IMR-90 (cell line): ENCODE data around the gene ABCA3. TPM values are rescaled to one million over a fixed set of nuclear protein-coding genes. Genes with fewer than 3 reads are reported as not detected.

Source experiments
- ATAC-seq: fragments of 200-7000 bp; cut with Tn5 transposase; 2 replicates; pipeline ENCODE4 v1.9.1; 2020; ENCODE audit warnings: low read depth, mild to moderate bottlenecking, moderate library complexity
- BruUV-seq: library from RNA; stranded (reverse); fragments of 400-500 nt; replicated peaks from 2 replicates; lab custom pipeline; 2021; lab: Mats Ljungman, UMichigan
- CTCF ChIA-PET: fragments of 300-600 bp; formaldehyde crosslinking; extraction: SDS; loops from one replicate; lab custom pipeline; 2021; ENCODE audit warnings: antibody characterized with exemption; lab: Yijun Ruan, JAX
- POLR2A ChIA-PET: fragments of 300-600 bp; sonication (Branson Sonifier 250); formaldehyde crosslinking; loops from one replicate; lab custom pipeline; 2022; ENCODE audit warnings: antibody characterized with exemption; ENCODE audit not compliant: unreplicated experiment; lab: Charles Lee
- DNase-seq: peaks from one replicate; pipeline ENCODE4 v3.0.0; 2013
- H2AFZ ChIP-seq: replicated peaks from 2 replicates; pipeline ENCODE3; 2013; ENCODE audit warnings: low read length, mild to moderate bottlenecking; ENCODE audit not compliant: poor library complexity
- H2AK5ac ChIP-seq: 2 replicates; pipeline ENCODE4 v1.6.1; 2013; ENCODE audit warnings: low read depth, low read length, inconsistent platforms
- H2AK9ac ChIP-seq: replicated peaks from 2 replicates; pipeline ENCODE3; 2013; ENCODE audit warnings: mild to moderate bottlenecking, low read depth, low read length, moderate library complexity; ENCODE audit not compliant: poor library complexity
- H2BK120ac ChIP-seq: 2 replicates; pipeline ENCODE4 v1.6.1; 2013; ENCODE audit warnings: low read depth, low read length, inconsistent platforms
- H2BK15ac ChIP-seq: 3 replicates; pipeline ENCODE4 v1.6.1; 2013; ENCODE audit warnings: low read depth, low read length, inconsistent platforms
- H2BK20ac ChIP-seq: 2 replicates; pipeline ENCODE4 v1.6.1; 2013; ENCODE audit warnings: low read depth, mild to moderate bottlenecking, inconsistent platforms, low read length, moderate library complexity
- H2BK5ac ChIP-seq: 2 replicates; pipeline ENCODE4 v1.6.1; 2013; ENCODE audit warnings: mild to moderate bottlenecking, low read depth, low read length, inconsistent platforms; ENCODE audit not compliant: poor library complexity, severe bottlenecking
- H3K14ac ChIP-seq: replicated peaks from 2 replicates; pipeline ENCODE4 v1.6.1; 2013; ENCODE audit warnings: low read depth, low read length, inconsistent platforms
- H3K18ac ChIP-seq: 2 replicates; pipeline ENCODE4 v1.6.1; 2013; ENCODE audit warnings: low read depth, low read length, control low read depth
- H3K23ac ChIP-seq: 2 replicates; pipeline ENCODE4 v1.6.1; 2013; ENCODE audit warnings: low read depth, low read length, inconsistent platforms
- H3K27ac ChIP-seq: 2 replicates; pipeline ENCODE4 v1.5.1; 2013; ENCODE audit warnings: mild to moderate bottlenecking, control low read depth, low read length; ENCODE audit not compliant: insufficient read depth
- H3K27me3 ChIP-seq: 2 replicates; pipeline ENCODE4 v1.6.1; 2013; ENCODE audit warnings: low read length; ENCODE audit not compliant: control insufficient read depth, insufficient read depth
- H3K36me3 ChIP-seq: 2 replicates; pipeline ENCODE4 v1.6.1; 2013; ENCODE audit warnings: low read length, mixed read lengths; ENCODE audit not compliant: control insufficient read depth, insufficient read depth
- H3K4ac ChIP-seq: 2 replicates; pipeline ENCODE4 v1.6.1; 2013; ENCODE audit warnings: low read depth, low read length, inconsistent platforms
- H3K4me1 ChIP-seq: 2 replicates; pipeline ENCODE4 v1.6.1; 2013; ENCODE audit warnings: low read length, mixed read lengths; ENCODE audit not compliant: control insufficient read depth, insufficient read depth
- H3K4me2 ChIP-seq: 2 replicates; pipeline ENCODE4 v1.6.1; 2013; ENCODE audit warnings: low read depth, mild to moderate bottlenecking, control low read depth, low read length, moderate library complexity
- H3K4me3 ChIP-seq: 2 replicates; pipeline ENCODE4 v1.5.1; 2013; ENCODE audit warnings: low read depth, mild to moderate bottlenecking, control low read depth, low read length, moderate library complexity; ENCODE audit not compliant: insufficient read depth
- H3K56ac ChIP-seq: 2 replicates; pipeline ENCODE4 v1.6.1; 2013; ENCODE audit warnings: low read length, inconsistent platforms; ENCODE audit not compliant: insufficient read depth; ENCODE audit errors: extremely low read depth
- H3K79me1 ChIP-seq, 2 experiments: 2 replicates each; pipeline ENCODE4 v1.6.1; 2013; ENCODE audit warnings: low read length in 2 of 2, inconsistent platforms in 1 of 2, low read depth in 1 of 2
- H3K9ac ChIP-seq: 2 replicates; pipeline ENCODE4 v1.6.1; 2013; ENCODE audit warnings: low read depth, low read length, control low read depth
- H3K9me1 ChIP-seq: 2 replicates; pipeline ENCODE4 v1.6.1; 2013; ENCODE audit warnings: low read length, inconsistent platforms; ENCODE audit not compliant: insufficient read depth
- H3K9me3 ChIP-seq: 2 replicates; pipeline ENCODE4 v1.6.1; 2013; ENCODE audit warnings: low read length; ENCODE audit not compliant: control insufficient read depth, insufficient read depth
- H4K20me1 ChIP-seq: 2 replicates; pipeline ENCODE4 v1.6.1; 2013; ENCODE audit warnings: low read length, inconsistent platforms; ENCODE audit not compliant: insufficient read depth
- H4K5ac ChIP-seq: 2 replicates; pipeline ENCODE4 v1.6.1; 2013; ENCODE audit warnings: mild to moderate bottlenecking, low read depth, low read length, control low read depth
- H4K8ac ChIP-seq, 2 experiments: 2 replicates each; pipeline ENCODE4 v1.6.1; 2013; ENCODE audit warnings: low read depth in 2 of 2, low read length in 2 of 2, control low read depth in 1 of 2, inconsistent platforms in 1 of 2
- H4K91ac ChIP-seq: 2 replicates; pipeline ENCODE4 v1.6.1; 2013; ENCODE audit warnings: low read depth, low read length, inconsistent platforms; ENCODE audit not compliant: insufficient read depth
- BHLHE40 ChIP-seq: fragments of 150-350 bp; IDR thresholded peaks from 2 replicates; pipeline ENCODE4 v1.6.1; 2016; ENCODE audit warnings: mild to moderate bottlenecking, low read depth, low read length
- CEBPB ChIP-seq: IDR thresholded peaks from 2 replicates; pipeline ENCODE4 v1.6.1; 2012; ENCODE audit warnings: low read depth, low read length, improper control_type of control experiment
- CHD1 ChIP-seq: IDR thresholded peaks from 2 replicates; pipeline ENCODE4 v1.6.1; 2012; ENCODE audit warnings: low read depth, low read length, improper control_type of control experiment
- CTCF ChIP-seq: conservative IDR thresholded peaks from 2 replicates; pipeline ENCODE4 v1.5.1; 2012; ENCODE audit warnings: mild to moderate bottlenecking, low read depth, low read length, improper control_type of control experiment
- ELK1 ChIP-seq: fragments of 150-350 bp; IDR thresholded peaks from 2 replicates; pipeline ENCODE4 v1.6.1; 2016; ENCODE audit warnings: low read depth, mild to moderate bottlenecking, low read length, moderate library complexity, borderline replicate concordance
- FOS ChIP-seq: fragments of 150-350 bp; IDR thresholded peaks from 2 replicates; pipeline ENCODE4 v1.6.1; 2016; ENCODE audit warnings: low read depth, low read length
- MAFK ChIP-seq: IDR thresholded peaks from 2 replicates; pipeline ENCODE4 v1.6.1; 2012; ENCODE audit warnings: low read depth, low read length, improper control_type of control experiment
- MAZ ChIP-seq: IDR thresholded peaks from 2 replicates; pipeline ENCODE4 v1.6.1; 2012; ENCODE audit warnings: low read depth, mild to moderate bottlenecking, low read length, improper control_type of control experiment, moderate library complexity, borderline replicate concordance
- MXI1 ChIP-seq: IDR thresholded peaks from 2 replicates; pipeline ENCODE4 v1.6.1; 2012; ENCODE audit warnings: low read depth, mild to moderate bottlenecking, low read length, moderate library complexity, borderline replicate concordance
- NFE2L2 ChIP-seq: fragments of 150-350 bp; IDR thresholded peaks from 2 replicates; pipeline ENCODE4 v1.6.1; 2016; ENCODE audit warnings: low read depth, mild to moderate bottlenecking, low read length
- POLR2A ChIP-seq: IDR thresholded peaks from 2 replicates; pipeline ENCODE4 v1.6.1; 2012; ENCODE audit warnings: mild to moderate bottlenecking, low read depth, low read length
- RAD21 ChIP-seq: IDR thresholded peaks from 2 replicates; pipeline ENCODE4 v1.6.1; 2012; ENCODE audit warnings: low read length, improper control_type of control experiment
- RCOR1 ChIP-seq: IDR thresholded peaks from 2 replicates; pipeline ENCODE4 v1.6.1; 2012; ENCODE audit warnings: mild to moderate bottlenecking, low read length, improper control_type of control experiment; ENCODE audit not compliant: insufficient replicate concordance
- RFX5 ChIP-seq: IDR thresholded peaks from 2 replicates; pipeline ENCODE4 v1.8.0; 2012; ENCODE audit warnings: low read depth, mild to moderate bottlenecking, low read length, moderate library complexity
- SMC3 ChIP-seq: fragments of 150-350 bp; IDR thresholded peaks from 2 replicates; pipeline ENCODE4 v1.6.1; 2016; ENCODE audit warnings: low read depth, mild to moderate bottlenecking, antibody characterized with exemption, low read length, moderate library complexity
- USF2 ChIP-seq: fragments of 150-350 bp; IDR thresholded peaks from 2 replicates; pipeline ENCODE4 v1.6.1; 2017; ENCODE audit warnings: mild to moderate bottlenecking, antibody characterized with exemption, low read length, low read depth
- WGBS, 2 experiments: methylation state at CpG; one replicate each; pipeline versions ENCODE4 v1.1.5 to v1.1.7; 2013; ENCODE audit warnings: missing lambda C conversion rate in 2 of 2; ENCODE audit not compliant: insufficient read length in 1 of 2; ENCODE audit errors: extremely low coverage in 2 of 2; 5-methylcytosine and 5-hydroxymethylcytosine counted together
- dilution Hi-C: fragments of 300-500 bp; cut with HindIII; formaldehyde crosslinking; loops from one replicate; pipeline ENCODE4 v1.14.3; 2018; ENCODE audit warnings: low sequenced_read_pairs; ENCODE audit not compliant: unreplicated experiment
- in situ Hi-C: fragments of 300-500 bp; cut with MboI; formaldehyde crosslinking; loops from 3 replicates; pipeline ENCODE4 v1.14.3; 2019; ENCODE audit warnings: low sequenced_read_pairs, inconsistent platforms, mixed read lengths
- intact Hi-C: fragments of 100-400 bp; cut with micrococcal nuclease; formaldehyde crosslinking; loops from 2 replicates; pipeline ENCODE4 v1.10.0; 2022
- polyA plus RNA-seq, 3 experiments: library from polyadenylated mRNA; depleted of rRNA; stranded (reverse); fragments of >200 nt; gene quantifications; 2 replicates each; pipeline ENCODE4 v1.2.3, GENCODE V29; 2012; ENCODE audit warnings: low replicate concordance in 1 of 3
- total RNA-seq: library from RNA; depleted of rRNA; stranded (reverse); fragments of >200 nt; gene quantifications from 2 replicates; pipeline ENCODE4 v1.2.3, GENCODE V29; 2012

ABCA3 gene
- total and polyA plus RNA-seq, 2 of the 4 experiments (the other 2 are of a cell fraction) = 0.18 to 0.22 TPM

- Histone ChIP-seq H3K9ac (no peak overlapping the region), H3K4ac (no peak overlapping the region), H2BK20ac (no peak overlapping the region), H4K20me1 (no peaks in the 10 kb centered on the region), H3K27me3 (peaks cover 39% of the 10 kb centered on the region), H4K5ac (no peak overlapping the region), H4K91ac (no peak overlapping the region), H2BK15ac (no peak overlapping the region), H2BK5ac (no peak overlapping the region), H2AK5ac (no peak overlapping the region), H3K4me1 (peaks cover 3% of the 10 kb centered on the region; the same call in 1 of the 2 replicates), H3K56ac (no peak overlapping the region), H3K9me1 (no peaks in the 10 kb centered on the region), H3K79me1 (no peaks in the 10 kb centered on the region), H2BK120ac (no peak overlapping the region), H2AK9ac (no peak overlapping the region), H3K23ac (no peak overlapping the region), H2AFZ (no peak overlapping the region), H3K18ac (no peak overlapping the region), H3K36me3 (no peaks in the 10 kb centered on the region), H3K27ac (no peak overlapping the region), H3K14ac (no peak overlapping the region), H3K4me3 (no peak overlapping the region), H3K4me2 (no peak overlapping the region), H4K8ac (no peak overlapping the region), H3K9me3 (no peaks in the 10 kb centered on the region)
- POLR2A ChIA-PET = no interaction called here
- TF ChIP-seq CTCF = no peak
- no peak for TF ChIP-seq CEBPB
- TF ChIP-seq ELK1 = no peak
- no peak for TF ChIP-seq NFE2L2
- no peak for TF ChIP-seq BHLHE40
- no peak for TF ChIP-seq POLR2A
- TF ChIP-seq RAD21 = no peak
- TF ChIP-seq SMC3 = no peak
- TF ChIP-seq RCOR1 = no peak
- no peak for TF ChIP-seq MXI1
- no peak for TF ChIP-seq FOS
- no peak for TF ChIP-seq MAZ
- no peak for TF ChIP-seq RFX5
- no peak for TF ChIP-seq MAFK
- TF ChIP-seq CHD1 = no peak
- TF ChIP-seq USF2 = no peak
- DNase-seq = no peak
- intact Hi-C loops (no loop called here), in situ Hi-C loops (no loop called here), dilution Hi-C loops (no loop called here)
- BruUV-seq = no TSS peak
- WGBS, 2 experiments = 71% methylated on average over 10 of the region's 17 CpGs; no CpG with 5 or more reads in 1 of the 2 experiments
- no peak for ATAC-seq
- CTCF ChIA-PET = no interaction called here
Measured at GRCh38 chr16:2333772-2334379, 6.7 kb downstream of the ABCA3 start.
